NB4 (cell line): Measurements from ENCODE around the gene TKFC.

Experiments
- DNase-seq: peaks from one replicate; pipeline ENCODE4 v3.0.0; 2010; ENCODE audit warnings: low read depth
- H3K4me3 ChIP-seq: one replicate; pipeline ENCODE4 v1.5.1; 2011; ENCODE audit warnings: mild to moderate bottlenecking, low read depth, low read length, moderate library complexity
- MYC ChIP-seq: IDR thresholded peaks from 2 replicates; pipeline ENCODE4 v1.6.1; 2011; ENCODE audit warnings: low read depth, low read length
- POLR2A ChIP-seq: IDR thresholded peaks from 2 replicates; pipeline ENCODE4 v1.6.1; 2011; ENCODE audit warnings: mild to moderate bottlenecking; ENCODE audit not compliant: insufficient read length; ENCODE audit errors: extremely low read depth
- TF ChIP-seq, protein P1 (sequence below): IDR thresholded peaks from one replicate; pipeline ENCODE4 v1.5.1; 2012; ENCODE audit warnings: low read depth, low read length
- TF ChIP-seq, protein P2 (sequence below): IDR thresholded peaks from 2 replicates; pipeline ENCODE4 v1.6.1; 2011; ENCODE audit warnings: low read depth, low read length

The TKFC gene

GRCh38 chr11:61352038-61352437 lies 19.0 kb downstream of the TKFC start:
- DNase-seq = no peak
- TF ChIP-seq, protein P1, sequence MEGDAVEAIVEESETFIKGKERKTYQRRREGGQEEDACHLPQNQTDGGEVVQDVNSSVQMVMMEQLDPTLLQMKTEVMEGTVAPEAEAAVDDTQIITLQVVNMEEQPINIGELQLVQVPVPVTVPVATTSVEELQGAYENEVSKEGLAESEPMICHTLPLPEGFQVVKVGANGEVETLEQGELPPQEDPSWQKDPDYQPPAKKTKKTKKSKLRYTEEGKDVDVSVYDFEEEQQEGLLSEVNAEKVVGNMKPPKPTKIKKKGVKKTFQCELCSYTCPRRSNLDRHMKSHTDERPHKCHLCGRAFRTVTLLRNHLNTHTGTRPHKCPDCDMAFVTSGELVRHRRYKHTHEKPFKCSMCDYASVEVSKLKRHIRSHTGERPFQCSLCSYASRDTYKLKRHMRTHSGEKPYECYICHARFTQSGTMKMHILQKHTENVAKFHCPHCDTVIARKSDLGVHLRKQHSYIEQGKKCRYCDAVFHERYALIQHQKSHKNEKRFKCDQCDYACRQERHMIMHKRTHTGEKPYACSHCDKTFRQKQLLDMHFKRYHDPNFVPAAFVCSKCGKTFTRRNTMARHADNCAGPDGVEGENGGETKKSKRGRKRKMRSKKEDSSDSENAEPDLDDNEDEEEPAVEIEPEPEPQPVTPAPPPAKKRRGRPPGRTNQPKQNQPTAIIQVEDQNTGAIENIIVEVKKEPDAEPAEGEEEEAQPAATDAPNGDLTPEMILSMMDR = no peak
- TF ChIP-seq POLR2A (no peak), MYC (no peak)
- TF ChIP-seq, protein P2, sequence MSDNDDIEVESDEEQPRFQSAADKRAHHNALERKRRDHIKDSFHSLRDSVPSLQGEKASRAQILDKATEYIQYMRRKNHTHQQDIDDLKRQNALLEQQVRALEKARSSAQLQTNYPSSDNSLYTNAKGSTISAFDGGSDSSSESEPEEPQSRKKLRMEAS = no peak
- no peak overlapping the region for H3K4me3 ChIP-seq

GRCh38 chr11:61353131-61354067 lies 20.4 kb downstream of the TKFC start:
- H3K4me3 ChIP-seq = no peak overlapping the region
- no peak for TF ChIP-seq POLR2A
- TF ChIP-seq MYC = 0 out of 2 replicates have a peak, but pooled peaks have one; percentile 22
- TF ChIP-seq, protein P1 = no peak
- TF ChIP-seq, protein P2 = peak; percentile 34; the same call in 1 of the 2 replicates
- peak; percentile 78 for DNase-seq

DNA sequence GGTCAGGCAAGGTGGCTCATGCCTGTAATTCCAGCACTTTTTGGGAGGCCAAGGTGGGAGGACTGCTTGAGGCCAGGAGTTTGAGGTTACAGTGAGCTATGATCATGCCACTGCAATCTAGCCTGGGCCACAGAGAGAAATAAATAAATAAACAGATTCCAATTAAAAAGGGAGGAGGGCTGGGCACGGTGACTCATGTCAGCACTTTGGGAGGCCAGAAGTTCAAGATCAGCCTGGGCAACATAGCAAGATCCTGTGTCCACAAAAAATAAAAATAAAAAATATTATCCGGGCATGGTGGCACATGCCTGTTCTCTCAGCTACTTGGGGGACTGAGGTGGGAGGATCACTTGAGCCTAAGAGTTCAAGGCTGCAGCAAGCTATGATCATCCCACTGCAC lies 21.2 kb downstream of the TKFC start:
- TF ChIP-seq, protein P2 = no peak
- TF ChIP-seq MYC = no peak
- no peak for TF ChIP-seq POLR2A
- TF ChIP-seq, protein P1 = no peak
- no peak for DNase-seq
- H3K4me3 ChIP-seq = no peak overlapping the region

DNA sequence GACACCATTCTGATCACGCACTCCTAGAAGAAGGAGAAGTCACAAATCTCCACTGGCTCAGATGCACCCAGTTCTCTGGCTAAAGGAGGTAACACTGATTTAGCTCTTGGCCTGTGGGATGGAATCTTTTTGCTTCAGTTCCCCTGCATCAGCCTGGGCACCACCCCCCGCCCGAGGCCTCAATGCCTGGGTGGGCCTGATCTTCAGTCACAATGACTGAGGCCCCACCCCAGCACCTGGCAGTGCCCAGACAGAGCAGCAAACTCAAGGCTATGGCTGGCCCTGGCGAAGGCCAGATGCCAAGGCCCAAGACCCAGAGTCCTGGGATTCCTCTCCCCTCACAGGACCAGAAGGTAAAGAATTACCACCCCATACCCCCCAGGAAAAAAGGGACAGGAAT lies 23.7 kb downstream of the TKFC start:
- H3K4me3 ChIP-seq = no peak overlapping the region
- TF ChIP-seq POLR2A = no peak
- TF ChIP-seq MYC = no peak
- TF ChIP-seq, protein P1 = no peak
- TF ChIP-seq, protein P2 = no peak
- DNase-seq = no peak

GRCh38 chr11:61357233-61357893 lies 24.3 kb downstream of the TKFC start:
- TF ChIP-seq, protein P2 = peak; percentile 61; the same call in 1 of the 2 replicates
- TF ChIP-seq, protein P1 = no peak
- peak; percentile 72 for TF ChIP-seq MYC
- TF ChIP-seq POLR2A = no peak
- DNase-seq = peak; percentile 82
- H3K4me3 ChIP-seq = no peak overlapping the region
